K562 (cell line): ENCODE results near the gene MBL2.

Experiments
- EGR1 ChIP-seq: fragments of 450-650 bp; conservative IDR thresholded peaks from 2 replicates; pipeline ENCODE4 v1.6.1; 2017; ENCODE audit warnings: mild to moderate bottlenecking
- ZNF124 ChIP-seq: sonication (generic); formaldehyde crosslinking; IDR thresholded peaks from 2 replicates; pipeline ENCODE4 v1.8.1; 2022; ENCODE audit warnings: missing genetic modification reagents

- TF ChIP-seq ZNF124 (CRISPR knock-in tag) (no peak), EGR1 (no peak)
Measured at GRCh38 chr10:52759154-52759553, 13.4 kb downstream of the MBL2 start.
